Fibroblast of mammary gland (primary cell): Measurements from ENCODE around the gene GPR39.
A peak's percentile ranks its signal among the peaks of the same experiment; 100 is the strongest.

ENCODE experiments used
- DNase-seq: peaks from one replicate; pipeline ENCODE4 v3.0.0-alpha.2; 2010; ENCODE audit warnings: low read depth
- H3K4me3 ChIP-seq: 2 replicates; pipeline ENCODE4 v1.5.1; 2011; ENCODE audit warnings: low read depth, mild to moderate bottlenecking, low read length, moderate library complexity; ENCODE audit not compliant: control insufficient read depth
- CTCF ChIP-seq: conservative IDR thresholded peaks from 2 replicates; pipeline ENCODE4 v1.5.1; 2011; ENCODE audit warnings: low read depth, low read length, inconsistent platforms; ENCODE audit not compliant: control insufficient read depth, insufficient read depth

GPR39 gene

GRCh38 chr2:132404056-132404455 lies 12.5 kb upstream of the GPR39 start:
- TF ChIP-seq CTCF: no peak
- H3K4me3 ChIP-seq: no peak overlapping the region
- no peak for DNase-seq

GRCh38 chr2:132407784-132408183 lies 8.8 kb upstream of the GPR39 start:
- no peak for TF ChIP-seq CTCF
- no peak overlapping the region for H3K4me3 ChIP-seq
- no peak for DNase-seq

- TF ChIP-seq CTCF: no peak
- no peak for DNase-seq
- no peak overlapping the region for H3K4me3 ChIP-seq
These were observed 4.6 kb upstream of the GPR39 start for GRCh38 chr2:132412021-132412420.

GRCh38 chr2:132414081-132414480 lies 2.5 kb upstream of the GPR39 start:
- no peak for DNase-seq
- H3K4me3 ChIP-seq: no peak overlapping the region
- no peak for TF ChIP-seq CTCF

- peak overlapping the region; percentile 51 for H3K4me3 ChIP-seq
- peak; percentile 40 for DNase-seq
- TF ChIP-seq CTCF: no peak
These were observed 1.2 kb upstream of the GPR39 start for GRCh38 chr2:132415256-132415914.

GRCh38 chr2:132415915-132416722 lies 486 bp upstream of the GPR39 start:
- H3K4me3 ChIP-seq: peak overlapping the region; percentile 51
- peak; percentile 94 for DNase-seq

More at GRCh38 chr2:132415915-132416722, 486 bp upstream of the GPR39 start:
- TF ChIP-seq CTCF: no peak
